HepG2 (cell line): ENCODE results near the gene ZNF212. TPM values are rescaled to one million over a fixed set of nuclear protein-coding genes. Genes with fewer than 3 reads are reported as not detected.

Source experiments
- ARNT2 ChIP-seq: sonication (generic); formaldehyde crosslinking; IDR thresholded peaks from 2 replicates; pipeline ENCODE4 v1.8.0; 2022; ENCODE audit warnings: mild to moderate bottlenecking, low read depth, missing genetic modification reagents, moderate library complexity
- ELF1 ChIP-seq: sonication (generic); formaldehyde crosslinking; IDR thresholded peaks from 2 replicates; pipeline ENCODE4 v1.4.0; 2020; ENCODE audit warnings: missing genetic modification reagents
- ESRRA ChIP-seq: sonication (generic); formaldehyde crosslinking; IDR thresholded peaks from 2 replicates; pipeline ENCODE4 v1.5.1; 2020; ENCODE audit warnings: mild to moderate bottlenecking, low read depth, missing genetic modification reagents
- FOXA1 ChIP-seq, 2 experiments: fragments of 450-650 bp in 1 of 2; sonication (generic) in 1 of 2; formaldehyde crosslinking in 1 of 2; IDR thresholded peaks; 2 replicates each; pipeline versions ENCODE4 v1.4.0 to v1.6.1; 2016 to 2020; ENCODE audit warnings: missing genetic modification reagents in 1 of 2
- FOXJ3 ChIP-seq: sonication (generic); formaldehyde crosslinking; IDR thresholded peaks from 2 replicates; pipeline ENCODE4 v1.4.0; 2020; ENCODE audit warnings: missing genetic modification reagents, mild to moderate bottlenecking, borderline replicate concordance
- FOXK1 ChIP-seq: sonication (generic); formaldehyde crosslinking; IDR thresholded peaks from 2 replicates; pipeline ENCODE4 v1.4.0; 2020; ENCODE audit warnings: low read depth, missing genetic modification reagents, borderline replicate concordance
- GABPA ChIP-seq, 2 experiments: IDR thresholded peaks; 2 replicates each; pipeline ENCODE4 v1.6.1; 2011 to 2016; ENCODE audit warnings: low read depth in 2 of 2, low read length in 1 of 2, missing biosample characterization in 1 of 2, missing genetic modification characterization in 1 of 2
- GLI4 ChIP-seq: sonication (generic); formaldehyde crosslinking; IDR thresholded peaks from 2 replicates; pipeline ENCODE4 v1.5.1; 2020; ENCODE audit warnings: missing genetic modification reagents, mild to moderate bottlenecking, moderate library complexity, borderline replicate concordance
- KLF11 ChIP-seq: IDR thresholded peaks from 2 replicates; pipeline ENCODE4 v1.6.1; 2016; ENCODE audit warnings: missing compliant biosample characterization
- KLF6 ChIP-seq: IDR thresholded peaks from 2 replicates; pipeline ENCODE4 v1.8.0; 2016; ENCODE audit warnings: missing biosample characterization, missing genetic modification reagents
- PAX8 ChIP-seq: sonication (generic); formaldehyde crosslinking; IDR thresholded peaks from 2 replicates; pipeline ENCODE4 v1.8.0; 2022; ENCODE audit warnings: mild to moderate bottlenecking, missing genetic modification reagents, borderline replicate concordance
- TCF7 ChIP-seq: sonication (generic); IDR thresholded peaks from 2 replicates; pipeline ENCODE4 v1.6.1; 2016; ENCODE audit warnings: antibody characterized with exemption, low read depth
- ZC3H13 ChIP-seq: sonication (generic); formaldehyde crosslinking; IDR thresholded peaks from 2 replicates; pipeline ENCODE4 v1.8.1; 2023; ENCODE audit warnings: mild to moderate bottlenecking, missing genetic modification reagents, moderate library complexity
- ZNF101 ChIP-seq: sonication (generic); formaldehyde crosslinking; IDR thresholded peaks from 2 replicates; pipeline ENCODE4 v1.4.0; 2020; ENCODE audit warnings: mild to moderate bottlenecking, low read depth, missing genetic modification reagents, borderline replicate concordance
- ZNF12 ChIP-seq: sonication (generic); formaldehyde crosslinking; IDR thresholded peaks from 2 replicates; pipeline ENCODE4 v1.5.0; 2020; ENCODE audit warnings: missing genetic modification reagents
- ZNF317 ChIP-seq: sonication (generic); formaldehyde crosslinking; IDR thresholded peaks from 2 replicates; pipeline ENCODE4 v1.5.0; 2020; ENCODE audit warnings: mild to moderate bottlenecking, missing genetic modification reagents
- ZNF333 ChIP-seq: sonication (generic); formaldehyde crosslinking; IDR thresholded peaks from 2 replicates; pipeline ENCODE4 v1.4.0; 2020; ENCODE audit warnings: mild to moderate bottlenecking, missing genetic modification reagents, borderline replicate concordance
- ZNF34 ChIP-seq: sonication (generic); formaldehyde crosslinking; IDR thresholded peaks from 2 replicates; pipeline ENCODE4 v1.4.0; 2020; ENCODE audit warnings: mild to moderate bottlenecking, missing genetic modification reagents, borderline replicate concordance
- ZNF367 ChIP-seq: sonication (generic); formaldehyde crosslinking; IDR thresholded peaks from 2 replicates; pipeline ENCODE4 v1.4.0; 2020; ENCODE audit warnings: missing genetic modification reagents, borderline replicate concordance
- ZNF678 ChIP-seq: sonication (generic); formaldehyde crosslinking; IDR thresholded peaks from 2 replicates; pipeline ENCODE4 v1.4.0; 2020; ENCODE audit warnings: mild to moderate bottlenecking, missing genetic modification reagents
- ZNF850 ChIP-seq: sonication (generic); formaldehyde crosslinking; conservative IDR thresholded peaks from 2 replicates; pipeline ENCODE4 v1.9.0; 2021; ENCODE audit warnings: mild to moderate bottlenecking, missing genetic modification reagents
- ZSCAN9 ChIP-seq: IDR thresholded peaks from 2 replicates; pipeline ENCODE4 v1.6.1; 2016; ENCODE audit warnings: borderline replicate concordance
- polyA plus RNA-seq, 8 experiments: library from polyadenylated mRNA; depleted of rRNA in 3 of 8; stranded (reverse) in 7 of 8; unstranded in 1 of 8; fragments of >200 nt; fragmentation: Illumina TruSeq in 4 of 8; extraction: Trizol in 4 of 8; gene quantifications; 2 replicates each; pipeline versions ENCODE4 v1.2.1 to v1.2.3, GENCODE V29; 2011 to 2016; ENCODE audit warnings: low read depth in 4 of 8, missing spikeins in 1 of 8, mixed read lengths in 1 of 8; ENCODE audit not compliant: insufficient read depth in 1 of 8
- total RNA-seq, 5 experiments: library from RNA; depleted of rRNA; stranded (reverse); fragments of >200 nt; fragmentation: Illumina TruSeq; extraction: Trizol; gene quantifications; 2 replicates each; pipeline ENCODE4 v1.2.3, GENCODE V29; 2016; ENCODE audit warnings: low read depth in 1 of 5
- TF ChIP-seq, protein P1 (sequence below): sonication (generic); formaldehyde crosslinking; IDR thresholded peaks from 2 replicates; pipeline ENCODE4 v1.8.0; 2022; ENCODE audit warnings: mild to moderate bottlenecking, missing genetic modification reagents; ENCODE audit not compliant: insufficient replicate concordance
- TF ChIP-seq, protein P2 (sequence below): sonication (generic); formaldehyde crosslinking; IDR thresholded peaks from 2 replicates; pipeline ENCODE4 v1.8.0; 2022; ENCODE audit warnings: missing genetic modification reagents, low read depth, mild to moderate bottlenecking, borderline replicate concordance
- TF ChIP-seq, protein P3 (sequence below): sonication (generic); formaldehyde crosslinking; IDR thresholded peaks from 2 replicates; pipeline ENCODE4 v1.4.0; 2020; ENCODE audit warnings: missing genetic modification reagents

ZNF212 gene
- total and polyA plus RNA-seq, 2 of the 13 experiments (the other 11 are each of a cell fraction or from before 2014, with no cell fraction given) = 2.6 to 3.8 TPM

DNA sequence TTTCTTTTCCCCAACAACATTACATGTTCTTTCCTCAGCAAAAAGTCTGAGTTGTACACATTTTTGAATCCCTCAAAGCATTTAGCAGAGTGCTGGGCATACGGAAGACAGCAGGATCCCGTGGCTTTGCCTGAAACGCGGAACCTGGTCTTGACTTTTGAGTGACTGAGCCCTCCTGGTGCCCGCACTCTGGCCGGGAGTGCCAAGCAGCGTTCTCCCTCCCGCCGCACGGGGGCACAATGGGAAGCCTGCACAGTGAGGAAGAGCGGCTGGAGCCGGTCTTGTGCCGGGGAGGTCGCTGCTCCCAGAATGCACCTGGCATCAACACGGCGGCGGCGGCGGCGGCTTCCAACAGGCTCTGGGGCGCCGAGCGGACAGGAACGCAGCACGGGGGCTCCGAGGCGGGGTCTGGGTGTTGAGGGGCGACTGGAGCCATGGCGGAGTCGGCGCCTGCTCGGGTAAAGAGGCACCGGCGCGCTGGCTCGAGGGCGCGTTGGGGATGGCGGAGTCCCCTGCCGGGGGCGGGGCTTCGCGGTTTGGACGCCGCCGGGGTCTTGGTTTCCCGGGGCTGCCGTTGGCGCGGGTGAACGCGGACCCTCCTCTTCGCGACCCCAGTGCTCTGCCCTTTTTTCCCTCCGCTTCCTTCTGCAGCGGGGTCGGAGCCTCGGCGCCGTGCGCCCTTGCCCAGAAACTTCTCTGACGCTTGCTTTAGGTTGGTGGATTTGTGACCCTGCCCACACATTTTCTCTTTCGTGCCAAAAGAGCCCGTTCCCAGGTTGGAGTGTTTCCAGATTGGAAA is at the start of gene ZNF212 (continued):
- TF ChIP-seq GABPA (IDR thresholded peaks at IDR 0.05; ENCODE audit: low read depth, low read length) = no peak
- peak; percentile 69 for TF ChIP-seq GABPA (CRISPR knock-in tag; IDR thresholded peaks at IDR 0.05; ENCODE audit: low read depth)
- no peak for TF ChIP-seq FOXJ3
- TF ChIP-seq, protein P1, sequence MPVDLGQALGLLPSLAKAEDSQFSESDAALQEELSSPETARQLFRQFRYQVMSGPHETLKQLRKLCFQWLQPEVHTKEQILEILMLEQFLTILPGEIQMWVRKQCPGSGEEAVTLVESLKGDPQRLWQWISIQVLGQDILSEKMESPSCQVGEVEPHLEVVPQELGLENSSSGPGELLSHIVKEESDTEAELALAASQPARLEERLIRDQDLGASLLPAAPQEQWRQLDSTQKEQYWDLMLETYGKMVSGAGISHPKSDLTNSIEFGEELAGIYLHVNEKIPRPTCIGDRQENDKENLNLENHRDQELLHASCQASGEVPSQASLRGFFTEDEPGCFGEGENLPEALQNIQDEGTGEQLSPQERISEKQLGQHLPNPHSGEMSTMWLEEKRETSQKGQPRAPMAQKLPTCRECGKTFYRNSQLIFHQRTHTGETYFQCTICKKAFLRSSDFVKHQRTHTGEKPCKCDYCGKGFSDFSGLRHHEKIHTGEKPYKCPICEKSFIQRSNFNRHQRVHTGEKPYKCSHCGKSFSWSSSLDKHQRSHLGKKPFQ = no peak
- peak; percentile 92 for TF ChIP-seq ARNT2 (CRISPR knock-in tag)
- TF ChIP-seq GLI4 (CRISPR knock-in tag) = peak; percentile 67; the same call in 1 of the 2 replicates
- no peak for TF ChIP-seq TCF7
- TF ChIP-seq ZSCAN9 = peak; percentile 90; the same call in 1 of the 2 replicates
- TF ChIP-seq, protein P2, sequence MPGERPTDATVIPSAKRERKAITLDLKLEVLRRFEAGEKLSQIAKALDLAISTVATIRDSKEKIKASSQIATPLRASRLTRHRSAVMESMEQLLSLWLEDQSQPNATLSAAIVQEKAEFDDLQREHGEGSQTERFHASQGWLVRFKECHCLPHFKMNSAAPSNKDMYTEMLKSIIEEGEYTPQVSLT (CRISPR knock-in tag) = no peak; the same call in 1 of the 2 replicates
- no peak for TF ChIP-seq FOXA1 (IDR thresholded peaks at IDR 0.05)
- TF ChIP-seq FOXA1 (CRISPR knock-in tag; IDR thresholded peaks at IDR 0.05) = peak; percentile 52; the same call in 1 of the 2 replicates
- TF ChIP-seq ZC3H13 (CRISPR knock-in tag) = no peak
- TF ChIP-seq ZNF12 = 0 out of 2 replicates have a peak, but pooled peaks have one; percentile 22
- TF ChIP-seq ZNF850 = peak; percentile 89; the same call in 1 of the 2 replicates
- TF ChIP-seq, protein P3, sequence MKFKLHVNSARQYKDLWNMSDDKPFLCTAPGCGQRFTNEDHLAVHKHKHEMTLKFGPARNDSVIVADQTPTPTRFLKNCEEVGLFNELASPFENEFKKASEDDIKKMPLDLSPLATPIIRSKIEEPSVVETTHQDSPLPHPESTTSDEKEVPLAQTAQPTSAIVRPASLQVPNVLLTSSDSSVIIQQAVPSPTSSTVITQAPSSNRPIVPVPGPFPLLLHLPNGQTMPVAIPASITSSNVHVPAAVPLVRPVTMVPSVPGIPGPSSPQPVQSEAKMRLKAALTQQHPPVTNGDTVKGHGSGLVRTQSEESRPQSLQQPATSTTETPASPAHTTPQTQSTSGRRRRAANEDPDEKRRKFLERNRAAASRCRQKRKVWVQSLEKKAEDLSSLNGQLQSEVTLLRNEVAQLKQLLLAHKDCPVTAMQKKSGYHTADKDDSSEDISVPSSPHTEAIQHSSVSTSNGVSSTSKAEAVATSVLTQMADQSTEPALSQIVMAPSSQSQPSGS (CRISPR knock-in tag) = peak; percentile 78
- no peak for TF ChIP-seq ZNF367 (CRISPR knock-in tag)
- peak; percentile 73; the same call in 1 of the 2 replicates for TF ChIP-seq ZNF317 (CRISPR knock-in tag)
- TF ChIP-seq FOXK1 (CRISPR knock-in tag) = peak; percentile 99
- no peak for TF ChIP-seq PAX8 (CRISPR knock-in tag)
- TF ChIP-seq ZNF101 (CRISPR knock-in tag) = no peak
- TF ChIP-seq ZNF678 (CRISPR knock-in tag) = no peak
- TF ChIP-seq ELF1 (CRISPR knock-in tag) = peak; percentile 87
- peak; percentile 93 for TF ChIP-seq ZNF333 (CRISPR knock-in tag)
- TF ChIP-seq KLF11 (CRISPR knock-in tag) = peak; percentile 93
- TF ChIP-seq KLF6 = peak; percentile 81
- no peak for TF ChIP-seq ZNF34 (CRISPR knock-in tag)
- TF ChIP-seq ESRRA (CRISPR knock-in tag) = peak; percentile 48; the same call in 1 of the 2 replicates
